Measurements from ENCODE around the gene ARHGEF28.

- TF ChIP-seq POLR2A (IDR thresholded peaks at IDR 0.05) (no peak), CTCF (IDR thresholded peaks at IDR 0.05 in 4 of 5, conservative IDR thresholded peaks at IDR 0.05 in 1 of 5) (no peak)
These were observed 114.3 kb downstream of the ARHGEF28 start for GRCh38 chr5:73740274-73740790.
